ENCODE results near the gene SCTR.

The SCTR gene

DNA sequence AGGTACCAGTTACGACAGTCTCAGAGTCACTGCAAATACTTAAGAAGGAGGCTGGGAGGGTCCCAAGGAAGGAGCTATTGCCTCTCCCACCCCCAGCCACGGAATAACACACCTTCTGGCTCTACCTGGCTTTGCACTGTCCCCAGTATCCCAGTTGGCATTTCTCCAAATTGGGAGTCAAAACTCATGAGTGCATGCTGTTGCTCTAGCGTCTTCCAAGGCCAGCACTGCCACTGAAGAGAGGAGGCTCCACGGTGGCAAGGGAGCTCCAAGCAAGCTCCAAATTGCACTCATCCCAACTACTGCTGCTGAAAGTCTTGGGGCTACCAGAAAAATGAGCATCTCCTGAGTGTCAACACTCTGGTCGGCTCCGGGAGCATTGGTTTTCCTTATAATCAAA is 1.6 kb downstream of the SCTR start:
- DNase-seq, result no peak

DNA sequence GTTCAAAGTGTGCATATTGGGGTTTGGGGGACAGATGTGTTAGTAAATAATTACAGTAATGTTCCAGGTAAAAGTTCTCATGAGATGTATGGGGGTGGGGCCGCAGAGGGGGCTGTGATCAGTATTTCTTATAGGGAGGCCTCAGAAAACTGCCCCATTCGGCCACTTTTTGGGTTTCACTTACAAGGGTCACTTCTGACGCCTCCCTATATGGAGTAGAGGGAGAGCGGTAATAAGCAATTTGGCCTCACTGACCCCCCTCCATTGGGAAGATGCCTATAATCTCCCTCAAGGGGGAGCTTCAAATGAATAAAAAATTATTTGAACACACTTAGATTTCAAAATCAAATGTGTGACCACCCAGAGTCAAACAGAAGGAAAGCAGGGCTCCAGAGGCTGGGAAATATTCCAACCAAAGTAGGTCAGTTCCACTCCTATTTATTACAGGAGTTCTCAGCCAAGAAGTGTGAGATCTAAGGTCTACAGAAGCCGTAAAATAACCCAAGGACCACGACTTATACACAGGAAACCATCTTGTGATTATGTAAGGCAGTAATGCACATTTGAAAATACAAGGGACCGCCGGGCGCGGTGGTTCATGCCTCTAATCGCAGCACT is 2.7 kb downstream of the SCTR start:
- DNase-seq, result no peak

DNA sequence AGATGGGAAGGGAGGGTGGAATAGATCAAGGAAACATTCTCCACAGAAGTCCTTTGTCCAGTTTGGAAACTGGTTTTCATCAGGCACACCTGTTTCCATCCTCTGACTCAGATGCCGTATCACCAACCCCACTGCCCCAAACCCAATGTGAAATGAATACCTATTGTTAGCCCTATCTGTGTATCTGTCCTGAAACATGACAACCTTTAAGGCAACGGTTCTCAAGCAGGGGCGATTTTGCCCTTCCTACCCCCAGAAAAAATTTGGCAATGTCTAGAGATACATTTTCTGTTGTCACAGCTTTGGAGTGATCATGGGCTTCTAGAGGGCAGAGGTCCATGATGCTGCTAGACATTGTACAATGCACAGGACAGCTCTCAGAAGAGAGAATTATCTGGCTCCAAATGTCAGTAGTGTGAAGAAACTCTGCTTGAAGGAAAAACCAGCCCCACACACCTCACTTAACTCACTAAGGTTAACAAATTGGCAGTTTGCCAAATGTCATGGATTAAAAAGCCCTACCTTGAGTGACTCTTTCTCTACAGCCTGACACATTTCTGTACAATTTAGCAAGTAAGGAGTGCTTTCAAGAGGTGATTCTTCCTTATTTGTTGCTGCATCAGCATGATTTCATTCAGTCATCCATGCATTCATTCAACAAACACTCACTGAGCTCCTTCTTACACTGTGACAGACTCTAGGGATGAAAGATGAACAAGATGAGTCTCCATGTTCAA is 3.4 kb downstream of the SCTR start:
- DNase-seq, result no peak

GRCh38 chr2:119519057-119519408 is 5.2 kb downstream of the SCTR start:
- DNase-seq, result no peak

GRCh38 chr2:119518401-119519056 is 5.8 kb downstream of the SCTR start:
- DNase-seq, result no peak

DNA sequence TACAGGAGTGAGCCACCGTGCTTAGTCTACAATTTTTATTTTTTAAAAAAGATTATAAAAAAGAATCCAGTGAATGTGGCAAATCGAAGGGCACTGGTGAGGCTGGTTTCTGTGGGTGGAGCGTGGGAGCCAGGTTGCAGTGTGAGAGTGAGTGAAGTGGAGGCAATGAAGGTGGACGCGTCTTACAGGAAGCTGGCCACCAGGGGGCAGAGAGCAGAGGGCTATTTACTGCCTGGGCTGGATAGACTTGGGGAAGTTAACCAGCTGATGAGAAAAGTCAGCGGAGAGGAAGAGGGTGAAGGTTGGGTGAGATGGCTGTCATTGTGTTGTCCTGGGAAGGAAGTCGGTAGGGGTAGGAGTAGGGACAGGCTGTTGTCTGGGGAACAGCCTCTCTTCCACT is 6.8 kb downstream of the SCTR start:
- DNase-seq, result no peak

- DNase-seq, result no peak
Observed at GRCh38 chr2:119516121-119516520, 8.2 kb downstream of the SCTR start.

GRCh38 chr2:119513832-119514231 is 10.5 kb downstream of the SCTR start:
- DNase-seq, result no peak

DNA sequence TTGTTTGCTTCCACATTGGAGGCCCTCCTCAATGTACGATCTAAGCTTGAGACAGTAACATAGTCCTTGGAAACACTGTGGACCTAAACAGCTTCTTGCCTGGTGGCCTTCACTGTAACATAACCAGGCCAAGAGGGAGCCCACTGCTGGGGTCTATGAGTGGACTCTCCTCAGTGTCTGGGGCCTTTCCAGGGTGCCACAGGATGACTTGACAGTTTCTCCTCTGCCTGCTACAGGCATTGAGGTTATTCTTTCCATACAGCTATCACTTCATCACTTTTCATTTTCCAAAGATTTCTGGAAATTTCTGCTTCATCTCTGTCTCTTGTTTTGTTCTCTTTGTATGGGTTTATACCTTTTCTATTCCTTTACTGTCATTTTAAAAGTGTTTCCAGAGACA is 11.3 kb downstream of the SCTR start:
- no peak for DNase-seq

- no peak for DNase-seq
Observed at GRCh38 chr2:119511989-119512388, 12.3 kb downstream of the SCTR start.

DNA sequence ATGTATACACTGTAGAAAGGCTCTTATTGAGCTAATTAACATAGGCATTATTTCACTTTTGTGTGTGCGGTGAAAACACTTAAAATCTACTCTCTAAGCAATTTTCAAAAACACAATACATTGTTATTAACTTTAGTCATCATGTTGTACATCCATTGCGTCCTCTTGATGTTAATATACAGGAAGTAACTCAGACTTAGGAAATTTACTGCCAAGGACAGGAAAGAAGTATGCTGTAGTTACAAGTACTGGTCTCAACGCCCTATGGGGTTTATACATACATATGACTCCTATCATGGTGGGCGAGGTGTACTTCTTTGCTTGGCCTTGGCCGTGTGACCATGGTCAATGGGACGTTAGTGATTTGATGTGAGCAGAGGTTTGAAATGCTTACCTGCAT is 15.5 kb downstream of the SCTR start:
- DNase-seq, result no peak

GRCh38 chr2:119496682-119497081 is 27.6 kb downstream of the SCTR start:
- no peak for DNase-seq

DNA sequence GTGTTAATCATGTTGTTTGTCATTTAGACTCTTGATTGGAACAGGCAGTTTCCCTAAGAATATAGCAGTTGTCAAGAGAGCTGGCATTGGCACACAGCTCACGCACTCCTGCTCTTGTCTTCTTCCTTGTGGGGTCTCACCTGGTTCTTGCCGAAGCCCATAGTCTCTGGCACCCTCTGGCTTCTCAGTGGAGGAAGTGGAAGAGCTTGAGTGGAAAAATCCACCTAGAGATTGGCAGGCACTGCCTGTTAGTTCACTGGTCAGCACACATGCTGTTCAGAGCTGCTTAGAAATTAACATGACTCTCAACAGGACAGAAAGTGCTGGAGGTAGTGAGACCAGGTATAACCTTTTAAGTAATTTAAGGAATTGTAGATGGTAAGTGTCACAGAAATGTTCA is 28.3 kb downstream of the SCTR start:
- DNase-seq, result no peak

DNA sequence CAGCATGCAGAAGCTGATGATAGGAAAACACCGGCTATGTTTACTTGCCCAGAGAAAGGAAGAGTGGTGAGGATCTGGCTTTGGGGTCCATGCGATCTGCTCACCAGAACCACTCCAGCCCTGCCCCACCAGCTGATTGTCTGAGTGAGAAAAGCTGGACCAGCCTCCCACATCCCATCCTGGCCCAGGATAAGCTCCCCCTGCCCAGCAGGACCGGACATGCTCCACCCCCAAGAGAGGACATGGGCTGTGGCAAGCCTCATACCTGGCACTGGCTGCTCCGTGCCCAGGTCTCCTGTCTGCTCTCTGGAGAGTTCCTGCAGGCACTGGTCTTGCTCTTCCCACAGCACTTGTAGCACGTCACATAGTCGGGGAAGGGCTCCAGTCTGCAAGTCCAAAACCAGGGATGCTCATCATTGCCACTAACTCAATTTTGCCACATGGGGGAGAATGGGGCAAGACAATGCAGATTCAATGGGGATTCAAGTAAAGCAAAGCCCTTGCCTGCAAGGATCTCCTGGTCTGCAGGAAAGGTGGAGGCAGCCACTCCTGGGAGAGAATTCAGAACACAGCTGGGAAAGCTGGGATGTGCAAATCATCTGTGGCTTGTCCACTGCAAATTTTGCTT is 30.0 kb downstream of the SCTR start:
- DNase-seq, result no peak

GRCh38 chr2:119491776-119492525 is 32.3 kb downstream of the SCTR start:
- DNase-seq, result no peak

DNA sequence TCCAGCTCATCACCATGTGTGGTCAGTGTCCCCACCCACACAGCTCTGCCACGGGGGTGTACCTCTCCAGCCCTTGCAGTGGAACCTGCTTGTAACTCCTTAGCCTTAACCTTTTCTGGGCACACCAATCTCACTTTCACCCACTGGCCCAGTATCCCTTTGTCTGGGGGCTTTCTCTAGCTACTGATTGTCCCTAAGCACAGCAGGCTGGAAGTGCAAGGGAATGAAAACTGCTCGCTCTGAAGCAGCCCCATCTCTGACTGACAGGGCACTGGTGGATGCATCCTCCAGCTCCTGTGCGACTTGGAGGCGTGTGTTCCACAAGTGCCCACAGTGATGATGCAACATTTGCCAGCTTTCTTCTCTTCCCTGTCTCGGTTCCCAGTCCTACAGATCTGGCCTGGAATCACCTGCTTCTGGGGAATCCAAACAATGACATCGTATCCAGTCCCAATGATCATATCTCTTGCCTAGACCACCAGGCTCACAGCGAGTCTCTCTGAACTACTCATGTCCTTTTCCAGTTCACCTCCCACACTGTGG is 33.6 kb downstream of the SCTR start:
- no peak for DNase-seq

DNA sequence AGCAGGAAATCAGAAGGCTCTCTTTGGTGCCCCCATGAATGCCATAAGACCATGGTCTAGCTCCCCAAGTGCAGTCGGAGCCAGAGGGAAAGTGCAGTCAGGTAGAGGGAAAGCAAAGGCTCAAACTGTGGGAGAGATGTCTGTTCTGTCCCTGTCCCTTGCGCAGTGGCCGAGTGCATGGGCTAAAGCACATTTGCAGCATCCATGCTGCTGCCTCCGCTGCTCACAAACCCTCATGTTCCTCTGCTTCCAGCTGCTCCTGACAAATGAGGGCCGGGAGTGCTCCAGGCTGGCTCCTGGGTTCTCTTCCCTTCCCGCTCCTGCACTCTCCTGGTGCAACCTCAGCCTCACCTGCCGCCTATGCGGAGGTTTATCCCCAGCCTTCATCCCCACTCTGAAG is 34.2 kb downstream of the SCTR start:
- no peak for DNase-seq

- no peak for DNase-seq
Observed at GRCh38 chr2:119489232-119489952, 34.9 kb downstream of the SCTR start.

DNA sequence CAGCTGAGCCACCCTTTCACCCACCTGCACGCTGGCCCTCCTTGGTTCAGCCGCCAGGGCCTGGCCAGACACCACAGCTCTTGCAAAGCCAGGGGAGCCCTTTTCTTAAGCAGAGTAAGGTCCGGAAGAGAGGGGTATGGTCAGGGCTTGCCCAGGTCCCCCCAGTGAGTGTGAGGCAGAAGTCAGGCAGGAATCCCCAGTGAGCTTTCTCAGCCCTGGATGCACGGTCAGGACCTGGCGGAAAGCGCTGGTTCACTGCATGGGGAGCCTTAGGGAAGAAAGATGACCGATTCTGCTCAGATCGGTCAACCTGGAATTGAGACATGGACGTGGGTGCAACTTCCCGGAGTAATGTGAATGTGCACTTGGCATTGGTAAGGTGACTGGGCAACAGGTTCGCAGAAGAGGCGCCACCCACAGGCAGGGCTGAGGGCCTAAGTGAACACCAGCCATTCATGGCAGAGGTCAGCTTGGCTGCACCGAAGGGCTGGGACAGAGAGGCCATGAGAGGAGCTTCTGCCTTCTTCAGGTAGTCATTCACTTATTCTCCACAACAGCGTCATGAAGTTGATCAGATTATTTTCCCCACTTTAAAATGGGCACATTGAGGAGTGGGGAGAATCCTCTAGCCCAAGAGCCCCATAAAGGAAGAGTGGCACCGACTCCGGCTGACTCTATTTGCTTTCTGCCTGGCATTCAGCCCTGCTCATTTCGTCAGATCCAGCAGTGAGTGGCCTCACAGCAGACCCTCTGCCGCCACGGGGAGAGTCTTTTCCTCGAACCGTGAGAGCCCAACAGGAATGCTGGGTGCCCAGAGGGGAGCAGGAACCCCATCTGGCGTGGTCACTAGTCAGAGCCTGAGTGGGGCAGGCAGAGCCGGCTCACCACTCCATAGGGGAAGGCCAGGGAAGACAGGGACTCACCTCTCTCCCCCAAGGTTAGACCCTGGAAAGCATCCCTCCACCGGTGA is 35.8 kb downstream of the SCTR start:
- DNase-seq, result no peak

- DNase-seq, result no peak
Observed at GRCh38 chr2:119487434-119488244, 36.6 kb downstream of the SCTR start.
